HG03097 (cell line): Measurements from ENCODE around the gene IMMP1L.

Source experiments
- ATAC-seq: cut with Tn5 transposase; IDR thresholded peaks from one replicate; pipeline ENCODE4 v1.9.1; 2021; ENCODE audit not compliant: unreplicated experiment, low FRiP score

The IMMP1L gene

DNA sequence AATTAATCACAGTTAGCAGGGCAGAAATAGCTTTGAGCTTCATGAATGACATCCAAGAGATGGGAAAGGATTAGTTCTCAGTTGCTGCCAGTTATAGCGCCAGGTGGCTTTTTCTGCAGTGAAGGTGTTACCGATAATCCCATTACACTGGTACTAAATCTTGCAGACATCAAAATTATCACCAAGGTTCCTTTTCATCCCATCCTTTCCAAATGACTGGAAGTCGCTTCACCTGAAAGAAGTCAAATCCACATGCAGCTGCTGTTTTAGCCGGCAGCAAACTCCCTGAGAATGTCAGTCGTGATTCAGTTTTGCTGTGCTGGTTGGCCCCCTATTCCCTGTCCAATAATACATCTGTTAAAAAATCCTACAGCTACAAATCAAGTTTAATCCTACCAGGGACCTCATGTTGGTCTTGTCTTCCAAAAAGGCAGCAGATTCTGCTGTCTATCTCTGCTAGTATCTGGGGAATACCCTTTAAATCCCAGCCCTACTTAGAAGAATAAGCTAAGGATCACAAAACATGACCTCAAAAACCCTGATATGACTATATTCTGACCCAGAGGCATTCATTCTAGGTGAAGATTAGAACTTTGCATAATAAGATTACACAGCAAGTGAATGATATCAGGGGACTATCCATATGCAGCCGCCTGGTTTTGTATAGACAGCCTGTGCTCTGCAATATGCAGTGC is 31.7 kb downstream of the IMMP1L start:
- ATAC-seq = no peak

- no peak for ATAC-seq
These were observed 35.3 kb downstream of the IMMP1L start for GRCh38 chr11:31474083-31474482.

GRCh38 chr11:31464436-31464835 is 45.0 kb downstream of the IMMP1L start:
- ATAC-seq = no peak

GRCh38 chr11:31455177-31455576 is 54.2 kb downstream of the IMMP1L start:
- ATAC-seq = no peak

- no peak for ATAC-seq
These were observed 58.6 kb downstream of the IMMP1L start for GRCh38 chr11:31450841-31451240.

GRCh38 chr11:31449040-31449439 is 60.4 kb downstream of the IMMP1L start:
- ATAC-seq = no peak

DNA sequence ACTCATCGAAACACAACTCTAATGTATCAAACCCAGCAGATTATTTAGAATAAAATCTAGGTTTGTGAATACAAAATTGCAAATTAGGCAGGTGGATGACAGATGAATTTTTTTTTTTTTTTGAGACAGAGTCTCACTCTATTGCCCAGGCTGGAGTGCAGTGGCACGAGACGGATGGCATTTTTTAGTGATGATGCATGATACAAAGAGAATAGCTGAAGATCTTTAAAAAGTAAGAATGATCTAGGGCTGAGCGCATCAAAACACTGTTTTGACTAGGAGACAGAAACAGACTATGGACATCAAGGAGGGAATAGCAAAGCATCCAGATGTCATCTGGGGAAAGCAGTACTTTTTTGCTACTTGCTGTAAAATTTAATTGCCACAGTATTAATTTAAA is 63.8 kb downstream of the IMMP1L start:
- ATAC-seq = no peak

- no peak for ATAC-seq
These were observed 65.6 kb downstream of the IMMP1L start for GRCh38 chr11:31443802-31444201.

DNA sequence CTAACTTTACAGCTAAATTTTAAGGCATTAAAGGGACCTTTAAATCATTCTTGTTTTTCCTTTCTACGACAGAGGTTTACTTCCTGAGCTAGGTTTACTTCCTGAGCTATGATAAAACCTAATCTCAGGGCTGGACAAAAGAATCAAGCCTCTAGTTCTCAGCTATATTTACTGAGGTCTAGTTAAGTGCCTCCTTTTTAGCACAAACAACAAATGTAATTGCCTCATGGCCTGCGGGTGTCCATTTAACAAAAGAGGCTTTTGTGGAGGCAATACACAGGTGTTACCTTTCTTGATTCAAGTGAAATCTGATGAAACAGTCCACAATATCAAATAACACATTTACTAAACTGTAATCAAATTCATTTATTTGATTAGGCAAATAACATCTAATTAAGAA is 67.3 kb downstream of the IMMP1L start:
- no peak for ATAC-seq

- no peak for ATAC-seq
These were observed 68.1 kb downstream of the IMMP1L start for GRCh38 chr11:31441296-31441695.

DNA sequence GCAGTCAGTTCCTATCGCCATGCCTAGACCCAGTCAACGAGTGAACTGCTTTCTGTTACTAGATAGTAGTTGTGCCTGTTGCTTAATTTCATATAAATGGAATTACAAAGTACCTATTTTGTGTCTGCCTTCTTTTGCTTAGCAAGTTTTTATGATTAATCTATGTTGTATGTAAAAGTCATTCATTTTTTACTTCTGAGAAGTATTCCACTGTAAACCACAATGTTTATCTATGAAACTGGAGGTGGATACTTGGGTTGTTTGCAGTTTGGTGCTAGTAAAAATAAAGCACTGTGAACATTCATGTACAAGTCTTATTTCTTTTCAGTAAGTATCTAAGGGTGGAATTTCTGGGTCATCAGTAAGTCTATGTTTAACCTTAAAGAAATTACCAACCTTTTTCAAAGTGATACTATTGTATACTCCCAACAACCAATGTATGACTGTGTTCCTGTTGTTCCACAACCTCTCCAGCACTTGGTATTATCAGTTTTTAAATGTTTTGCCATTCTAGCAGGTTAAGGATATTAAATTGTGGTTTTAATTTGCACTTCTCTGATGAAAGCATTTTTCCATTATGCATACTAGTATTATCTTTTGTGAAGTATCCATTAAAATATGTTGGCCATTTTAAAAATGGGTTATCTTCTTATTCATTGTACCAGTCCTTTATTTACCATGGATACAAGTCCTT is 71.5 kb downstream of the IMMP1L start:
- no peak for ATAC-seq

DNA sequence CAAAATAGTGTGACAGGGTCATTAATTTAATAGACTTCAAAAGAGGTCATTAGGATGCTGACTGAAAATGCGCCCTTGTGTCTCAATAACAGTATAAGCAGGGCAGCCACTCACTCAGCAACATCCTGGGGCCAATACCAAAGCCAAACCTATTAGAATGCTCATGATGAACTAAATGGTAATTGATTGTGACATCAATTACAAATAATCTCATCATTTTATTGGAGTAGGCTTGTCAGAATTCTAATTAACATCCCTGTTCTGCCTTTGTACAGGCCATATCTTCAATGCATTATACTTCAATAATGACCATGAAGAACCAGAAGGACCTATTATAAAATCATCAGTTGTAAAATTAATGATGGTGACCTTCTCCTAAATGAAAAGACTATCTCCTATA is 75.6 kb downstream of the IMMP1L start:
- no peak for ATAC-seq

- ATAC-seq = no peak
These were observed 84.8 kb downstream of the IMMP1L start for GRCh38 chr11:31424652-31425051.

DNA sequence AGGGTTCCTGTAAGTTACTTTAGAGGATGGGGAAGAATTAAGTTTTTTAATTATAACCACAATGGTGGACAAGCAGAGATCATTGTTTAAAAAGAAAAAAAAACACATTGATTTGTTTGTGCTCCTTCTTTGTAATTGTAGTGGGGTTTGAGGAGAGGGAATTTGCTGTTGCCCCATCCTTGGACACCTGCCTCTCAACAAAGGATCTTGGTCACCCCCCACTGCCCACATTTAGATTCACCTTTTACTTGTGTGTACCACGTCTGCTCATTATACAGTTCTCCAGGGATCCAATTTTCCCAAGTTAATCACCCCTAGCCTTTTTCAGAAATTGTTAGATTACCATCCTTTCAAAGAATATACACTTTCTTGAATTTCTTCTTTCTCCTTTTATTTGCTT is 86.7 kb downstream of the IMMP1L start:
- ATAC-seq = no peak

GRCh38 chr11:31421820-31422219 is 87.6 kb downstream of the IMMP1L start:
- ATAC-seq = no peak

DNA sequence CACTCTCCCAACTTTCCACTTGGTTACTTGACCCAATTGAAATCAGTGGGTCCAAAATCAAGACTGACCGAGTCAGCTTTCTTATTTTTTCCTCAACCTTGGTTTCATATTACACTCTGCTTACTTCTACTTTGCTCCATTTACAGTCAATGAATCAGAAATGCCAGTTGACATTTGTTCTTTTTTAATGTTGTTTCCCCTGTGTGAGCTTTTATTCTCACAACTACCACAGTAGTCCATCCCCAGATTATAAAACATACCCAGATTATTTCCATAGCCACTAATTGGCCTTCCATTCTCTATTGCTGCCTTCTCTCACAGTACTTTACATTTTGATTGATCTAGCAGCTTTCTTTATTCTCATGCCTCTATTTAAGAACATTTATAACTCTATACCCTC is 89.8 kb downstream of the IMMP1L start:
- ATAC-seq = no peak

GRCh38 chr11:31419138-31419537 is 90.3 kb downstream of the IMMP1L start:
- no peak for ATAC-seq

- no peak for ATAC-seq
These were observed 91.6 kb downstream of the IMMP1L start for GRCh38 chr11:31417816-31418215.

DNA sequence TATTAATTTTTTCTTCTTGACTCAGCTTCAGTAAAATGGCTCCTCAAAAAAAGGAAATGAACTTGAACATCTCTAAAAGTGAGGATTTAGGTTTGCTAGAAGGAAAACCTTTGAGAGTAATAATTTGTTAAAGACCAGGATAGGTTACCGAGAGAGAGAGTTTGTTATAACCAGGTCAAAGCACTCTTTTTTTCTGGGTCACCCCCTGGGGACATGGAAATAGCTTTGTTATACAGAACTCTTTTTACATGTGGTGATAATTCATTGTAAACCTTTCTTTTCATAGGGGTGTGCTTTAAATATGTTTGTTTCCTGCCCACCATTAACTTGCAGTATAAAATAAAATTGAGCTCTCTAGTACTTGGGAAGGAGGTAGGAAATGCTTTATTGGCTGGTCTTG is 92.1 kb downstream of the IMMP1L start:
- no peak for ATAC-seq

- ATAC-seq = no peak
These were observed 94.0 kb downstream of the IMMP1L start for GRCh38 chr11:31415435-31415834.

GRCh38 chr11:31414338-31414737 is 95.1 kb downstream of the IMMP1L start:
- ATAC-seq = no peak

DNA sequence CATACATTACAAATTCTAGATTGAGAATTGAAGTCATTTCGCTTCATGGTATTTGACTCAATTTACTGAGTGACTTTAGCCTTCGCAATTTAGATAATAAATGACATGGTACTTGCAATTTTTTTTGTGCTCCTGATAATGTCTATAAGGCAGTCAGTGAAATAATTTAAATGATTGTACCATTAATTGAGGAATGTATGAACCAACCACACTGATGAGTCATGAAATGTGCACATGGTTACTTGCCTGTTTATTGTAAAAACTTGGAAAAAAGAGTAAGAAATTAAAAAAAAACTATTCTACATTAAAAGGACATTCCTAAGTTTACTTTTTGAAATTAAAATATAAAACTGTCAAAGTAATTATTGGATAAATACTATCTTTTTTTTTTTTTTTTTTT is 96.5 kb downstream of the IMMP1L start:
- no peak for ATAC-seq
